K562 treated with DMSO at 1 percent for 12 hours (cell line): ENCODE data around the gene FETUB. TPM values are rescaled to one million over a fixed set of nuclear protein-coding genes. Genes with fewer than 3 reads are reported as not detected.

Source experiments
- total RNA-seq: library from RNA; unstranded; fragments of 300-600 nt; gene quantifications from 2 replicates; pipeline ENCODE4 v1.2.3, GENCODE V29; 2022; ENCODE audit not compliant: insufficient read depth

The FETUB gene
- total RNA-seq: not detected in 2 replicates

GRCh38 chr3:186639778-186640472 is at the start of gene FETUB:
Gene FETUB, plus strand, starts transcription at chr3:186640399. Its CDS starts 62 bp downstream, at chr3:186640461.

GRCh38 chr3:186612721-186613636 is 27.2 kb upstream of the FETUB start, which contains the start of gene AHSG:
Gene AHSG, plus strand, starts transcription at chr3:186613060. Its CDS starts 82 bp downstream, at chr3:186613142.

GRCh38 chr3:186665625-186666188 is 25.5 kb downstream of the FETUB start, which contains the start of gene HRG:
Gene HRG, plus strand, starts transcription at chr3:186666014. Its CDS starts 18 bp downstream, at chr3:186666032.

Other genes with a start within 250 kb of the FETUB start
- 2.5 and 3.3 TPM in 2 replicates for gene CRYGS, start 96.0 kb upstream of the FETUB start, total RNA-seq
- gene TBCCD1, start 73.1 kb upstream of the FETUB start, total RNA-seq: 7.3 and 17.2 TPM in 2 replicates
- 49.8 and 104 TPM in 2 replicates for gene DNAJB11, start 69.7 kb upstream of the FETUB start, total RNA-seq
- not detected in 2 replicates for gene AHSG, start 27.3 kb upstream of the FETUB start, total RNA-seq
- not detected in 2 replicates for gene HRG, start 25.6 kb downstream of the FETUB start, total RNA-seq
- not detected in 2 replicates for gene KNG1, start 77.0 kb downstream of the FETUB start, total RNA-seq
- gene EIF4A2, start 143.2 kb downstream of the FETUB start, total RNA-seq: 136 and 219 TPM in 2 replicates
- 111 and 193 TPM in 2 replicates for gene RFC4, start 166.1 kb downstream of the FETUB start, total RNA-seq
- not detected in 2 replicates for gene ADIPOQ, start 202.3 kb downstream of the FETUB start, total RNA-seq